Heart right ventricle (tissue), 16 donors: ENCODE data around the gene EFNA5. TPM values are rescaled to one million over a fixed set of nuclear protein-coding genes. Genes with fewer than 3 reads are reported as not detected.
A peak's percentile ranks its signal among the peaks of the same experiment; 100 is the strongest.

Experiments
- ATAC-seq, 8 donors: fragments of 200-7000 bp; cut with Tn5 transposase; one replicate each; pipeline ENCODE4 v1.9.1; 2020; ENCODE audit warnings: mild to moderate bottlenecking in 8 of 8, moderate library complexity in 8 of 8, moderate number of reproducible peaks in 1 of 8
- DNase-seq, 2 donors: peaks; one replicate each; pipeline ENCODE4 v3.0.0-alpha.2; 2020
- H3K27ac ChIP-seq, 10 donors: fragments of 200-600 bp; sonication (generic) in 2 of 10; one replicate each; pipeline versions ENCODE4 v1.5.0 to v1.8.0; 2020 to 2022; ENCODE audit warnings: mild to moderate bottlenecking in 3 of 10
- H3K27me3 ChIP-seq, 7 donors: fragments of 200-600 bp; one replicate each; pipeline ENCODE4 v1.8.0; 2021 to 2022; ENCODE audit warnings: mild to moderate bottlenecking in 2 of 7
- H3K36me3 ChIP-seq, 9 donors: fragments of 200-600 bp; sonication (generic) in 1 of 9; one replicate each; pipeline versions ENCODE4 v1.5.0 to v1.8.0; 2020 to 2022; ENCODE audit warnings: mild to moderate bottlenecking in 2 of 9
- H3K4me1 ChIP-seq, 9 donors: fragments of 200-600 bp; sonication (generic) in 1 of 9; one replicate each; pipeline versions ENCODE4 v1.5.0 to v1.8.0; 2020 to 2022; ENCODE audit warnings: mild to moderate bottlenecking in 4 of 9
- H3K4me3 ChIP-seq, 10 donors: fragments of 200-600 bp; sonication (generic) in 2 of 10; one replicate each; pipeline versions ENCODE4 v1.5.0 to v1.8.0; 2020 to 2022; ENCODE audit warnings: mild to moderate bottlenecking in 7 of 10, moderate library complexity in 2 of 10
- H3K9me3 ChIP-seq, 11 donors: fragments of 200-600 bp in 10 of 11; sonication (generic) in 2 of 11; one replicate each; pipeline versions ENCODE4 v1.5.0 to v1.8.0; 2013 to 2022; ENCODE audit warnings: mild to moderate bottlenecking in 2 of 11, control low read depth in 1 of 11, moderate library complexity in 1 of 11
- CTCF ChIP-seq, 9 donors: fragments of 200-600 bp; sonication (generic) in 2 of 9; IDR thresholded peaks; one replicate each; pipeline versions ENCODE4 v1.5.0 to v1.8.0; 2021 to 2022; ENCODE audit warnings: antibody characterized with exemption in 9 of 9, mild to moderate bottlenecking in 5 of 9, moderate library complexity in 1 of 9
- WGBS, 2 donors: extraction: QIAGEN DNeasy Blood & Tissue Kit; methylation state at CpG; one replicate each; pipeline ENCODE4 v1.1.7; 2013; ENCODE audit warnings: inconsistent platforms in 1 of 2; 5-methylcytosine and 5-hydroxymethylcytosine counted together
- intact Hi-C, 10 donors: fragments of 100-400 bp; cut with DNase I; formaldehyde crosslinking; loops; one replicate each; pipeline versions ENCODE4 v1.11.1 to v1.14.2; 2022
- polyA plus RNA-seq, 2 donors: library from polyadenylated mRNA; stranded (reverse); fragments of 200-250 nt; gene quantifications; one replicate each; pipeline ENCODE4 v1.2.3, GENCODE V29; 2013
- total RNA-seq, 10 donors: library from RNA; stranded (reverse); fragmentation: NEBNext Ultra II Directional in 3 of 10; extraction: Animal tissue kit (Norgen Biotek cat#: 25700) in 3 of 10; gene quantifications; one replicate each; pipeline versions ENCODE4 v1.2.1 to v1.2.4, GENCODE V29; 2021 to 2023
- donor health status: Arrhythmogenic right ventricular cardiomyopathy.
- donor health status: ischemic (EF 13 %, LVEDD 7.1; RV severe dilation, severe dysfunction).
- donor health status: healthy with polysubstance abuse.
- donor health status: DM: no; HTN: yes; CAD: no.
- donor health status: DM: no; HTN: no; CAD: no.
- donor health status: ischemic (EF 25% LVEDD 6.9; RV normal size, moderate dysfunction).
- donor health status: ischemic (EF 25% LVEDD 5.7; RV mildly dilated, moderate dysfunction).
- donor health status: healthy.
- donor health status: DM: yes; HTN: yes; CAD: no.
- donor health status: Ischemic cardiomyopathy.
- donor health status: ischemic (EF 35%, LVEDD 5.7; RV mildly dilated, moderate dysfunction).
- donor health status: nonischemic (EF 11% LVEDD 7.7; RV severe dilation, severe dysfunction).
- donor health status: DM: yes; HTN: yes; CAD: no.
- donor health status: PGD.
- donor health status: ischemic (EF 29% LVEDD 5.4; RV normal size, mild dysfunction).
- donor health status: nonischemic (EF 23%, LVEDD 6.1; RV moderate dilation, normal function).

Gene EFNA5
- total and polyA plus RNA-seq, 12 donors, result 6.9 to 49.4 (median 33.9) TPM

- TF ChIP-seq CTCF (IDR thresholded peaks at IDR 0.05), result no peak
- no peaks in the 10 kb centered on the region for H3K27me3 ChIP-seq
- H3K4me3 ChIP-seq, result no peak overlapping the region
- peaks cover 0 to 30% (median 3%) of the 10 kb centered on the region in 9 donors for H3K4me1 ChIP-seq
- intact Hi-C loops, result no loop called here
- no peak for ATAC-seq
- H3K9me3 ChIP-seq, result peaks cover 0 to 9% (median 0%) of the 10 kb centered on the region in 11 donors
- no peaks in the 10 kb centered on the region for H3K36me3 ChIP-seq
- 85% methylated on average over 3 of the region's 3 CpGs for WGBS, 2 donors
- no peak for DNase-seq
- H3K27ac ChIP-seq, result no peak overlapping the region
Measured at GRCh38 chr5:107443897-107444296, 226.8 kb downstream of the EFNA5 start.

- WGBS, 2 donors, result 75 to 87% methylated on average over 2 of the region's 2 CpGs
- H3K36me3 ChIP-seq, result no peaks in the 10 kb centered on the region
- no peak overlapping the region for H3K4me3 ChIP-seq
- H3K27me3 ChIP-seq, result no peaks in the 10 kb centered on the region
- intact Hi-C loops, result no loop called here
- DNase-seq (no peak), ATAC-seq (no peak)
- H3K27ac ChIP-seq, result no peak overlapping the region
- peaks cover 0 to 36% (median 3%) of the 10 kb centered on the region in 9 donors for H3K4me1 ChIP-seq
- TF ChIP-seq CTCF (IDR thresholded peaks at IDR 0.05), result no peak
- peaks cover 0 to 13% (median 0%) of the 10 kb centered on the region in 11 donors for H3K9me3 ChIP-seq
Measured at GRCh38 chr5:107442452-107442851, 228.3 kb downstream of the EFNA5 start.

- DNase-seq (no peak), ATAC-seq (no peak)
- no peak for TF ChIP-seq CTCF (IDR thresholded peaks at IDR 0.05)
- Histone ChIP-seq H3K9me3 (peaks cover 0 to 13% (median 0%) of the 10 kb centered on the region in 11 donors), H3K36me3 (no peaks in the 10 kb centered on the region), H3K4me1 (peaks cover 0 to 57% (median 3%) of the 10 kb centered on the region in 9 donors), H3K27me3 (no peaks in the 10 kb centered on the region), H3K27ac (no peak overlapping the region), H3K4me3 (no peak overlapping the region)
- intact Hi-C loops, result no loop called here
- 69 to 78% methylated on average over 2 of the region's 2 CpGs for WGBS, 2 donors
Measured at GRCh38 chr5:107439832-107440231, 230.9 kb downstream of the EFNA5 start.

- H3K27me3 ChIP-seq, result no peaks in the 10 kb centered on the region
- intact Hi-C loops, result no loop called here
- TF ChIP-seq CTCF (IDR thresholded peaks at IDR 0.05), result no peak
- no peak overlapping the region for H3K27ac ChIP-seq
- no peak for DNase-seq
- no peaks in the 10 kb centered on the region for H3K36me3 ChIP-seq
- ATAC-seq, result peak in 1 of 8 donors; percentile 32
- no peak overlapping the region for H3K4me3 ChIP-seq
- WGBS, 2 donors, result 78 to 83% methylated on average over 6 of the region's 6 CpGs
- H3K9me3 ChIP-seq, result peaks cover 0 to 13% (median 0%) of the 10 kb centered on the region in 11 donors
- H3K4me1 ChIP-seq, result peaks cover 0 to 50% (median 0%) of the 10 kb centered on the region in 9 donors
Measured at GRCh38 chr5:107437986-107438510, 232.7 kb downstream of the EFNA5 start.
